Stimulated activated naive CD4-positive, alpha-beta T cell (primary cell): ENCODE measurements around the gene MKRN3.
"Not testable (repeated sequence)": the region's sequence is repeated elsewhere in the genome, so short reads cannot be mapped to it uniquely, and the experiment has no call there.

Experiments
- DNase-seq, 6 experiments: peaks; one replicate each; lab custom pipeline; 2025; lab: John Stamatoyannopoulos, UW

The MKRN3 gene

DNA sequence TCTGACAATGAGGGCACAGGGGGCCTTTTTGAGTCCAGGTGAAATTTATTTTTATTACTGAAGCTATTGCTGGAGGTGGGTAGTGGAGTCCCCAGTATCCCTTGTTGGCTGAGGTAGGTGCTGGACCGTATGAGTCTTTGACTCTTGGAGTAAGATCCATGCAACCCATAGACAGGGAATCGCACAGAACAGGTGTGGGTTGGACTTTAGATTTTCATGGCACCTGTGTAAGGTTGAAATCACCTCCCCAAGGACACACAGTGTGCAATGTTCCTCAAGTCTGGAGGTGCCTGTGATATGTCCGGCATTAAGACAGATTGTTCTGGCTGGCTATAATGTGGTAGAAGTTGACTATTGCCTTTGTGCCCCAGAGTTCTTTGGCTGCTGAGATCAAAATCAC is 23.5 kb downstream of the MKRN3 start:
- DNase-seq = no peak

DNA sequence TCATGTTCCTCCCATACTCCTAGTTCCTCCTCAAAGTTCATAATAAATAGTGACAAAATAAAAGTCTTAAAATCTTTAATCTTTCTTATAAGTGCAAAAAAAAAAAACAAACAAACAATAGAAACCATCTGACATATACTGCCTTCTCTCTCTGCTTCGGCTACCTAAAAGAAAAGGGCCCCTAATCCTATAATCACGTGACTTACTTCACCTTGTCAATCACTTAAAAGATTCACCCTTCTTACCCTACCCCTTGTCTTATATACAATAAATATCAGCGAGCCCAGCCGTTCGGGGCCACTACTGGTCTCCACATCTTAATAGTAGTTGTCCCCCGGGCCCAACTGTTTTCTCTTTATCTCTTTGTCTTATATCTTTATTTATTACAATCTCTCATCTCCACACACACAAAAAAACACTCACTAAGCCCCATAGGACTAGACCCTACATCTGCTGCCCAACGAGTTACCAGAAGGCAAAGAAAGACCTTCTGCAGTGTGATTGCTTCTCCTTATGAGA is 28.8 kb downstream of the MKRN3 start:
- DNase-seq = no peak

GRCh38 chr15:23595368-23595767 is 29.9 kb downstream of the MKRN3 start:
- no peak for DNase-seq

- DNase-seq = no peak
Observed at GRCh38 chr15:23596736-23597135, 31.3 kb downstream of the MKRN3 start.

DNA sequence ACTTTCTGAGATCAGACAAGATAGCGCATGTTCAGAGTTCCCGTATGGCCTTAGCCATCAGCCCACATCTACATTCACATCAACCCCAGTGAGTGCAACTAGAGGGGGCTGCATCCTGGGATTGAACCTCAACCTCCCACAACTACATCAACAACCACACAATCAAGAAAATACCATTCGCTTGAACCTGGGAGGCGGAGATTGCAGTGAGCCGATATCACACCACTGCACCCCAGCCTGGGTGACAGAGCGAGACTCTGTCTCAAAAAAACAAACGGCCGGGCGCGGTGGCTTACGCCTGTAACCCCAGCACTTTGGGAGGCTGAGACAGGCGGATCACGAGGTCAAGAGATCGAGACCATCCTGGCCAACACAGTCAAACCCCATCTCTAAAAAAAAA is 31.8 kb downstream of the MKRN3 start:
- not testable (repeated sequence) for DNase-seq

GRCh38 chr15:23599053-23599452 is 33.6 kb downstream of the MKRN3 start:
- no peak for DNase-seq

DNA sequence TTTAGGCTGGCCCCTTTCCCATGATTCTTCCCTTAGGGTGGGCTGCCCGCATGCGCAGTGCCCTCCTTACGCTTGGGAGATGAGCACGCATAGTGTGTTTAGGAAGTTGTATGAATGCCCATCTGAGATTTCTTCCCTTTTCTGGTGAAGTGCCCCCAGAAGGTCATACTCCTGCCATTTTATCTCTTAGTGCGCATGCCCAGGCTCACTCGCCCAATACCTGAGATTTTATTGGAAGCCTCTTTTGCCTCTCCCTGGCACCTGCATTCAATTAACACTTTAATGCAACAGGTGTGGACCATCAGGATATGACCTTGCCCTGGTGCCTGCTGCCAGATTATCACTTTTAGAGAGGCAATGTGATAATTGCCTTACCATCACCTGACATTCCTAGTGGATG is 36.6 kb downstream of the MKRN3 start:
- DNase-seq = no peak

GRCh38 chr15:23606226-23606625 is 40.8 kb downstream of the MKRN3 start:
- no peak for DNase-seq

GRCh38 chr15:23616536-23616935 is 51.1 kb downstream of the MKRN3 start:
- DNase-seq = no peak
